Epithelial cell of esophagus (primary cell): ENCODE results near the gene AZIN2.

ENCODE experiments used
- DNase-seq: peaks from one replicate; pipeline ENCODE4 v3.0.0; 2010; ENCODE audit warnings: low read depth
- H3K4me3 ChIP-seq: 2 replicates; pipeline ENCODE4 v1.5.1; 2011; ENCODE audit warnings: mild to moderate bottlenecking, low read length, control low read depth
- TF ChIP-seq, protein P1 (sequence below): IDR thresholded peaks from 2 replicates; pipeline ENCODE4 v1.5.1; 2011; ENCODE audit warnings: low read depth, mild to moderate bottlenecking, low read length, control low read depth, inconsistent platforms; ENCODE audit not compliant: insufficient read depth; ENCODE audit errors: missing control alignments

Gene AZIN2

DNA sequence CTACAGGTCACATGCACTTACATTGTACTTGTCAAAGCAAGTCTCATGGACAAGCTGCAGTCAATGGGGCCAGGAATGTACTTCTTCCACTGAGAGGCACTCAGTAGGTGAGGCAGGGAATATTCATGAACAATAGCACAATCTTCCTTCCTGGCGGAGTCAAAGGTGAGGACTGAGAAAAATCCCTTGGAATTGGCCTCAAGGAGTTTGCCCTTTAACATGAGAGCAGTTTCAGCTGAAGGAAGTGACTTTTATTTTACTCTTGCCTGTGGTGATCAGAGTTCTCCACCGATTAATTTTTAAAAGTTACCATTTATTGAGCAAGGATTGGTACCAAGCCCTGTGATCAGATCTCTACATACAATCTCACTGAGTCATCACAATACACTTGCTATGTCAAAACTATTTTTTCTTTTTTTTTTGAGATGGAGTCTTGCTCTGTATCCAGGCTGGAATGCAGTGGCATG is 33.1 kb upstream of the AZIN2 start:
- peak; percentile 39 for DNase-seq
- no peak overlapping the region for H3K4me3 ChIP-seq
- TF ChIP-seq, protein P1, sequence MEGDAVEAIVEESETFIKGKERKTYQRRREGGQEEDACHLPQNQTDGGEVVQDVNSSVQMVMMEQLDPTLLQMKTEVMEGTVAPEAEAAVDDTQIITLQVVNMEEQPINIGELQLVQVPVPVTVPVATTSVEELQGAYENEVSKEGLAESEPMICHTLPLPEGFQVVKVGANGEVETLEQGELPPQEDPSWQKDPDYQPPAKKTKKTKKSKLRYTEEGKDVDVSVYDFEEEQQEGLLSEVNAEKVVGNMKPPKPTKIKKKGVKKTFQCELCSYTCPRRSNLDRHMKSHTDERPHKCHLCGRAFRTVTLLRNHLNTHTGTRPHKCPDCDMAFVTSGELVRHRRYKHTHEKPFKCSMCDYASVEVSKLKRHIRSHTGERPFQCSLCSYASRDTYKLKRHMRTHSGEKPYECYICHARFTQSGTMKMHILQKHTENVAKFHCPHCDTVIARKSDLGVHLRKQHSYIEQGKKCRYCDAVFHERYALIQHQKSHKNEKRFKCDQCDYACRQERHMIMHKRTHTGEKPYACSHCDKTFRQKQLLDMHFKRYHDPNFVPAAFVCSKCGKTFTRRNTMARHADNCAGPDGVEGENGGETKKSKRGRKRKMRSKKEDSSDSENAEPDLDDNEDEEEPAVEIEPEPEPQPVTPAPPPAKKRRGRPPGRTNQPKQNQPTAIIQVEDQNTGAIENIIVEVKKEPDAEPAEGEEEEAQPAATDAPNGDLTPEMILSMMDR: no peak

DNA sequence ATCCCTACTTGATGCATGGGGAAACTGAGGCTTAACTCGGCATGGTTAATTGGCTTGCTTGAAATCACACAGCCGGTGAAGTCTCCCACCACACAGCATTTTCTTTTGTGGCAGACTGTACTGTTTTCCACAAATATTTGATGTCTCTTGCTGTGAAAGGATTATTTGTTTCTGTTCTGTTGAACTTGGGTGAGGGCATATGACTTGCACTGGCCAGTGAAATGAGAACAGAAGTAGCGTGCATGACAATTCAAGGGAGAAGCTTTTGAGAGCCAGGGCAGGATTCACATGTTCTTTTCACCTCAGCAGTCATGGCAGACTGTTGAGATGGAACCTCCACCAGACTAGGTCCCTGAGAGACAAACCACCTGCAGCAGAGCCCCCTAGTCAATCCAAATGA is 32.5 kb upstream of the AZIN2 start:
- no peak for DNase-seq
- TF ChIP-seq, protein P1: no peak

DNA sequence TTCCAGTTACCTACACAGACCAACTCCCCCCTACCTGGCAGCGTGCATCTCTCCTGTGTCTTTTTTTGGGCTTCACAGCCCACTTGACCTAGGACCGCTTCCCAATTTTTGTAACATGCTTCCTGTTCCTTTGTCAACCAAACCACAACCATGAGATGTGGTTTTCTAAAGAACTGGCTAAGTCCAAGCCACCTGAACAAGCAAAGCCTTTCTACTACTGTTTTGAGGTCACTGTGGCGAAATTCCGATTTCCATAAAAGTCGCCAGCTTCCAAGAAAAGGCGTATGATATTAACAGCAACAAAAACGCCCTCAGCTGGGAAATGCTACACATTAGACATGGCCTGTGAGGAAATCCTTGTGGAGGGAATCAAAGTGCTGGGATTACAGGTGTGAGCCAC is 31.6 kb upstream of the AZIN2 start:
- TF ChIP-seq, protein P1: no peak
- DNase-seq: no peak

More for the DNA sequence above, 32.5 kb upstream of the AZIN2 start:
- H3K4me3 ChIP-seq: no peak overlapping the region

DNA sequence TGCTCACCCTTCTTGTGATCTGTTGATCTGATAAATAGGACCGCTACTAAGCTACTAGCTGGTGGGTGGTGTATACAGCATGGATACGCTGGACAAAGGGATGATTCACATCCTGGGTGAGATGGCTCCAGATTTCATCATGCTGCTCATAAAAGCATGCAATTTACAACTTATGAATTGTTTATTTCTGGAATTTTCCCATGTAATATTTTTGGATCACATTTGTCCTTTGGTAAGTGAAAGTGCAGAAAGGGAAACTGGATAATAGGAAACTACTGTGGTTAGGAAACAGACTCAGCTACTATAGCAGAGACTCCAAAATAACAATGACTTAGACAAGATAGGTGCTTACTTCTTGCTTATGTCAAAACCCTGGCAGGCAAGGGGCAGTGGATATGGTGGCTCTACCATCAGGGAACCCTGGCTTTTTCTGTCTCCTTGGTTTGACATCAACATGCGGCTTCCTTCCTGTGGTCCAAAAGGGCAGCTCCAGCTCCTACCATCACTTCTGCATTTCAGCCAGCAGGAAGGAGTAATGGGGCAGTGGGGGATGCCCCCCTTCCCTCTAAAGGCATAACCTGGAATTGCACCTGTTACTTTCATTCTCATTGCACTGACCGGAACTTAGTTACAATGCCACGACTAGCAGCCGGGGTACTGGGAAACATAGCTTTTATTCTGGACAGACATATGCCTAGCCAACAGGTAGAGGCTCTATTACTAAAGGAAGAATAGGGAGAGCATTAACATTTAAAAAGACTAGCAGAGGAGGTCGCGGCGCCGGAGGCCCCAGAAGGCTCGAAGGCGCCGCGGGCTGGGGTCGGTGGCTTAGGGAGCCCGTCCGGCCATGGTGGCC is 30.5 kb upstream of the AZIN2 start:
- TF ChIP-seq, protein P1: peak; percentile 21
- H3K4me3 ChIP-seq: no peak overlapping the region
- peak; percentile 90 for DNase-seq

More for the DNA sequence above, 31.6 kb upstream of the AZIN2 start:
- H3K4me3 ChIP-seq: no peak overlapping the region

DNA sequence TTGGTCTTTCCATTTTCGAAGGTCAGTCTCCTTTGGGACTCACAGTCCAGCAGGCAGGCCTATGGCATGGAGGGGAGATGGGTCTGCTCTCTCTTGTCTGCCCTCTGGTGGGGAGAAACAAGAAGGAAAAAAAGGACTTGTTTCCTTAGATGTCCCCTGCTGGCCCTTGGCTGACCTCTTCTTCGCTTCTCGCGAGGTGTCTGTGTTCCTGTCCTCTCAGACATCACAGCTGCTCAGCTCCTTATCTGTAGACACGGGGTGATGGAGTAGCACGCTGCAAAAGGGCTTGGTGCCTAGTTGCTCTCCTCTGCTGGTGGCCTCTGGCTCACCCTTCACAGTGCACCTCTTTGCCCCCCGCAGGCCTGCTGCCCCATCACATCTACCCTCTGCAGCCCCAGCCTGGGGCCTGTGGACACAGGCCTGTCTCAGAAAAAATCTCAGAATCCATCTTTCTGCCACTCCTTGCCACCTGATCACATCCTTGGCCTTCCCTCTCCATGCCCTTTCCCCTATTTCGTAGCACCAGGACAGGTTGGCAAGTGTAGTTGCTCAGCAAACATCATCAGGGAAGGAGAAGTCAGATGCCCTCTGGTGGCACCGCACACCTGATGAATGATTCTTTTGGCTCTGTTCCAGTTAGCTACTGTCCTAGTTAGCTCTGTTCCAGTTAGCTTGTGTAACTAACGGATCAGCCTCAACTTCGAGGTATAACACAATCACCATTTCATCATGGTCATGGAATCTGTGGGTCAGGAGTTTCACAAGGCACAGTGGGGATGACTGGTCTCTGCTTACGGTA is 25.5 kb upstream of the AZIN2 start:
- TF ChIP-seq, protein P1: peak; percentile 67
- DNase-seq: peak; percentile 85
- H3K4me3 ChIP-seq: no peak overlapping the region

DNA sequence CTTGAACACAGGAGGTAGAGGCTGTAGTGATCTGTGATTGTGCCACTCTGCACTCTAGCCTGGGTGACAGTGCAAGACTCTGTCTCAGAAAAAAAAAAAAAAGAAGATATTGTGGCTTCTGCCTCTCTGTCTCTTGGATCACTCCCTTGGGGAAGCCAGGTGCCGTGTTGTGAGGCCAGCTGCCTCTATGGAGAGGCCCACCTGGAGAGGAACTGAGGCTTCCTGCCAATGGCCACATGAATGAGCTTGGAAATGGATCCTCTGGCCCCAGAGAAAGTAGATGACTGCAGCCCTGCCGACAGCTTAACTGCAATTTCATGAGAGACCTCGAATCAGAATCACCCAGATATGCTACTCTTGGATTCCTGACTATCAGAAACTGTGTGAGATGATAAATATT is 24.5 kb upstream of the AZIN2 start:
- TF ChIP-seq, protein P1: no peak
- H3K4me3 ChIP-seq: no peak overlapping the region
- DNase-seq: no peak

DNA sequence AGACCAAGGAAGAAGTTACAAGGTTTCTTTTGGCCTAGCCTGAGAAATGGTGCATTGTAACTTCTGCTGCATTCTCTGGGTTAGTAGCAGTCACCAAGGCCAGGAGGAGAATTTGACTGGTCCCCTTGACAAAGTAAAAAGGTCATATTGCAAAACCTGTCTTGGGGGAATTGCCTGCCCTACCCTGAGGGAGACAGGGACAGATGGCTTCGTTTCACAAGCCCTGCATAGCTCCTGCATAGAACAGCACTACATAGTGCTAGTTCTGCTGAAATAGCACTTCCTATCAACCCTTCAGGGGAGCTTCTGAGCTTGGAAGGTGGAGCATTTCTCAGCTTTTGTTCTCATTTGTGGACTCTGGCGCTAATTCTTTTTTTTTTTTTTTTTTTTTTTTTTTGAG is 23.9 kb upstream of the AZIN2 start:
- TF ChIP-seq, protein P1: no peak
- H3K4me3 ChIP-seq: no peak overlapping the region
- DNase-seq: no peak
